HG02884 (cell line): ENCODE data around the gene GDI2.

Experiments used
- ATAC-seq: cut with Tn5 transposase; IDR thresholded peaks from one replicate; pipeline ENCODE4 v1.9.1; 2021; ENCODE audit warnings: mild to moderate bottlenecking, moderate library complexity; ENCODE audit not compliant: unreplicated experiment

The GDI2 gene

DNA sequence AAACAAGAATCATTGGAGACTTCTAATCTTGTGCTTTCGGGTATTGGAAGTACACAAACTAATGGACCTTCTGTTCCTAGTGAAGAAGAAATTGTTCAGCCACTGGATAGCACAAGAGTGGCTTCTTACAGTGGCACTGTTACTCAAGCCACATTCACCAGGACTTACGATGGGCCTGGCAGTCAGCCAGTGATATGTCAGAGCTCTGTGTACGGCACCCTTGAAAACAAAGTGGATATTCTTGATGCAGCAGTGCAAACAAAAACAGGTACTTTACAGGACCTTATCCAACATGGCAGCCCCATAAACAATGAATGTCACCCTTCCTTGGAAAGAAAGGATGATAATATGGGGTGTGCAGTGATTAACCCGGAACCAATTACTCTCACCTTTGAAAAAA lies 67.0 kb downstream of the GDI2 start:
- no peak for ATAC-seq

DNA sequence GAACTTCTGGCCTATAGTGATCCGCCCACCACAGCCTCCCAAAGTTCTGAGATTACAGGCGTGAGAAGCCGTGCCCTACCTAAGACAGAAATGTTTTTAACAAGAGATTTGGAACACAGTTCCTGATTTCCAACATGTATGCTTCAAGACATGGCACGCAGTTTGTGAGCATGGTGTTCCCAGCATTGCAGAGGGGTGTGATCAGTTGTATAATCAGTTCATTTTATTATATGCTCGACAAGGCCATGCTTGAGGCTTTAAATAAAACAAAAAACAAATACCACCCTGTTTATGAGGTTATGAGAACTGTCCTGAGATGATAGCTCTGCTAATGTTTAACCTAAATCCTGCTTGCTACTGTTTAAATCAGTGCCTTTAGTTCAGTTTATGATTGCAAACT lies 68.4 kb downstream of the GDI2 start:
- ATAC-seq, result no peak

DNA sequence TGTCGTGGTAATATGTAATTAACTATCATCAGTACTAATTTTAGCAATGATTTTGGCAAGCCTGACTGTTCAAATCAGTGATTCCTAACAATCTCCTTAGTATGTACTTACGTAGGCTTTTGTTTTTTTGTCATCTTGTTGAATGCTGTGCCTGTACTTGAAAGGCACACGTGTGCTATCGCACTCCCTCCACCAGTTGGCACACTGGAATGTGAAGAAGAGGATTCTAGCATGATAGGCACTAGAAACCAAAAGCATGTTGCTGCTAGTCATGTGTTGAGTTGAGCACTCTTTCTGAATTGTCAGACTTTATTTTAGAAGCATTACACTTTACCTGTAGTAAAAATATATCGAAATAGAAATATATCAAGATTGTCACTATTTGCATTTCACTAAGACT lies 69.5 kb downstream of the GDI2 start:
- ATAC-seq, result no peak

DNA sequence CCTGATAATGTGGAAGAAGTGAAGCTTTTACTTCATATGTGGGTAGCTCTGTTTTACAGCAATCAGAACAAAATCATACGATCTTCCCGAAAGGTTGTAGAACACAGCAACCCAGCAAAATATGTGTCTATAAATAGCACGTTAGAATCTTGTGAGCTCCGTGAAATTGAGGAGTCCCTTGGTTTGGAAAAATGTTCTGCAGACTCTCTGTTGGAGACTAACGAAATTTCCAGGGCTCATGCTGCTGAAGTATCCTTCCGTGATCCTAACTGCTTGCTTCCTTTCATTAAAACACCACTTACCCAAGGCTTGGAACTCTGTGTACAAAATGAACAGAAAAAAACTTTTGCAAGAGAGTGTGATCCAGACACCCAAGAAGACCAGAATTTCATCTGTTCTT lies 71.1 kb downstream of the GDI2 start:
- no peak for ATAC-seq

DNA sequence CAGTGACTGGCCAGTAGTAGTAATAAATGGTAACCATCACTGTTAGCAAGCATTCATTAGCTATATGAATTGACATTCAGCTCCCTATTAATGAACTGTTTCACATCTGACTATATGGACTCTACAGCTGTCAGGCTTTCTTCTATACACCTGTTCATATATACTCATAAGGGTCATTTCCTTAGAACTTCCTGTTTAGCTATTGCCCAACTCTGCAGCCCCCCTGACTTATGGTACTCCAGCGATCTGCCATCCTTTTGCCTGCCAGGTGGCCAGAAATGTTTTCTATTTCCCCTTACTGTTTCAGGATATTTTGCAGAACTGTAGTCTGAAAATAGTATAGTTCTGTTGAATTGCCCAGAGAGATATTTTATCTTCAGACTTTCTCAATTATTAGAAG lies 72.0 kb downstream of the GDI2 start:
- no peak for ATAC-seq

DNA sequence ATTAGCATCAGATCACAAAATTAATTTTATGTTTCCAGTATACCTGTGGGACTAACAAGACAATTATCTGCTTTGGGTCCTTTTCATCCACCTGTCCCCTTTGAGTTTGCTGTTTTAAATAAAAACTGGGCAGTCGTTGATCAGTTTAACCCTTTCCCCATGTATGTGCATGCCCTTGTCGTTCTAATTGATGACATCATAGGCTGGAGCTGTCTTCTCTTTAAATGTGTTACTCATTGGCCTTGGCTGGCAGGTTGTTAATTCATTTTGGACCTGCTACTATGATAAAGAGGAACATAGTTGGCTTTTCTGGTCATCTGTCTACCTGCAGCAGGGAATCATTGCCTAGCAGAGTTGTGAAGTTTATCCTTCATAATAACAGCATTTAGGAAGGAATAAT lies 74.8 kb downstream of the GDI2 start:
- ATAC-seq, result no peak

DNA sequence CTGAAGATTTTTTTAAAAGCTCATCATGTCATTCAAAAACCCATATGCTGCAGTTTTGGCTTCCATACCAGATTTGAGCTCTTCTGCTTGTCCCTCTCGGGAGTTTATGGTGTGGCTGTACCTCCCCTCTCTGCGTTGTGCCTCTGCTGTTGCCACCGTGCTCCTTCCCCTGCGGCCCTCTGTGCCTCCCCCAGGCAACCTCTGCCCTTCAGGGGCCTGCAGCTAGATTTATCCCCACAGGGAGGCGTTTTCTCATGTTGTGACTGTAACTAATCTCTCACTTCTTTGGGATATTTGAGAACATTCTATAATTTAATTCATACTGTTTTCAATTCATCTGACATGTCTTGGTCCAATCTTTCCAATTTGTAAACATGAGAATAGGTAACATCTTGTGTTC lies 75.9 kb downstream of the GDI2 start:
- ATAC-seq, result no peak

DNA sequence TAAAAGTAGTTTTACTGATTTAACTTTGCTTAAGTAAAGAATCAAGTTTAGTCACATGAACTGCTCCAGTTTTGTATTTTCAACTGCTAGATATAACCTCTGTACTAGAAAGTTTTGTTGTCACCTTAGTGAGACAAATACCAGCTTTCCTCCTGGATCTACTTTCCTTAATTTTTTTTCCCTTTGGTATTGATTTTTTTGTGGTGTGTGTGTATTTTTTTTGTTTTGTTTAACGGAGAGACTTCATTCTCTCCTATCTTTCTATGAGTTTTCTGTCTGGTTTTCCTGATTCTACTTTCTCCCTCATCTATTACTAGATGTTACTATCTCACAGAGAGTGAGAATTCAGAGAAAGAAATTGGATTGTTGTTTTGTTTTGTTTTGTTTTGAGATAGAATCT lies 76.6 kb downstream of the GDI2 start:
- ATAC-seq, result no peak

DNA sequence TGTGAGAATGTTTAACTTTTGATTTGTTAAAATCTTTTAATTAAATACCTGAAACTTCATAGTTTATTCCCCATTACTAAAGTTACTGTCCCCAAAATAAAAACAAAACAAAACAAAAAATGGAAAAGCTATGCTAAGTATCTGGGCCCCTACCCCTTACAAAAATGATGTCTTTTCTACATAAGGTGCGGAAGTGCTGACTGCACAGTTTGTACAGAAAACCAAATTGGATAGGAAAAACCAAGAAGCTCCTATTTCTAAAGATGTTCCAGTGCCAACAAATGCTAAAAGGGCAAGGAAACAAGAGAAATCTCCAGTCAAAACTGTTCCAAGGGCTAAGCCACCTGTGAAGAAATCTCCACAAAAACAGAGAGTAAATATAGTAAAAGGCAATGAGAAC lies 78.1 kb downstream of the GDI2 start:
- no peak for ATAC-seq

DNA sequence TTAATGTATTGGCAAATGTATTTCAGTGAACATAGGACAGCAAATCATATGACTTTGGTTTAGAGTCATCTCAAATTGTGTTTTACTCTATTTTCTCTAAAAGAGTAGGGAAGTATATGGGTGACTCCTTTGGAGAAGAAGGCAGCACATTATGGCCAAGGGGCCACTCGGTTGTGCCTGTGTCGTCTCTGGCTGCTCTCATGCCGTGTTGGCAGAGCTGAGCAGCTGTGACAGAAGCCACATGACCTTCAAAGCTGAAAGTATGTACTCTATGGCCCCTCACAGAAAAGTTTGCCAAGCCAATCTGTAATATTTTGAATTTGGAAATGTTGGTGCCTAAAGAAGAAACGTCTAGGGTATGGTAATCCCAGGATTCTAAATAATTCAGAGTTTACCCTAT lies 81.1 kb downstream of the GDI2 start:
- ATAC-seq, result no peak

DNA sequence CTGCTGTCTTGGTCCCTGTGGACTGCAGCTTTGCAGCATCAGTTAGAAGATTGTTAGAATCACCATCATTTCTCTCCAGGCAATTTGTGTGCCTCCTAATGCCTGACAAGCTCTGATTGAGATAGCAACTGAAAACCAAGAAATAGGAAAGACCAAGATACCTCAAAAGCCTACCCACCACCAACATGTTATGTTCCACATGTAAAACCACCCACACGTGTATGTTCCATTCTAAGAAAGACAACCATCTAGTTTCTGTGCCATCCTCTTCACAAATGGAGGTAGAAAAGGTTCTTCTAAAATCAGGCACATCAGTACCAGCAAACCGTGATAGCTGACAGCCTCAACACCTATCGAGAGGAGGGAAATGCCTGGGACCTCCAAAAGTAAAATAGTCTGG lies 81.7 kb downstream of the GDI2 start:
- ATAC-seq, result no peak

DNA sequence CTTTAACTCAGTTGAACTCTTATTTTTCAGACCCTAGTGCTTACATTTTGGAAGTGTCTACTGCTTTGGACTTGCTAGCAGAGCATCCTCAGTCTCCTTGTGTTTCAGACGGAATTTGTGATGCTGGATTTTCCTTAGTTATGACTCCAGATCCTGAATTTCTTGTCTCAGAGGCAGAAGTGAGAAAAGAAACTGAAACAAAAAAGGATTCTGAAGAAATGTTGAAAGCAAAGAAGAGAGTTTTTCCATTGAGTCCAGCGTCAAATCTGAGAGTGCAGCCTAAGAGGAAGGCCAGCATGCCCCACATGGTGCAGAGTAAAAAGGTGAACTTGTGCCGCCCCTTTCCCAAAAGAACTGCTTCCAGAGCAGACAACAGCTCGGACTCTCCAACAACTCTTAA lies 82.5 kb downstream of the GDI2 start:
- ATAC-seq, result no peak

DNA sequence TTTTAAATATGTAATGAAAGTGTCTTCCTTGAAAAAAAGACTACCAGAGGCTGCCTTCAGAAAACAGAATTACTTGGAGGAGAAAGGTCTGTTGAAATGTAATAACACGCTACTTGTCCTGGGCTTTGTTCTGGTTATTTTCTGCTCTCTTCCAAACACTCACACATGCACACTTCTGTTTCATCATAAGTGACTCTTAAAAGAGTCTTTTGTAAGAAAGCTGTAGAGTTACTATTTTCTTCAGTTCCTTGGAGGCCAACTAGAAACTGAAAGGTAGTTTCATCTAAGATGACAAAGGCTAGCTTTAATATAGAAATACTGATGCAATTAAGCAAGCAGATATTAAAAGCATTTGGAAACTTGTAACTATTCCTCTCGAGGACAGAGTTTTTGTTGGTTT lies 89.5 kb downstream of the GDI2 start:
- ATAC-seq, result no peak

DNA sequence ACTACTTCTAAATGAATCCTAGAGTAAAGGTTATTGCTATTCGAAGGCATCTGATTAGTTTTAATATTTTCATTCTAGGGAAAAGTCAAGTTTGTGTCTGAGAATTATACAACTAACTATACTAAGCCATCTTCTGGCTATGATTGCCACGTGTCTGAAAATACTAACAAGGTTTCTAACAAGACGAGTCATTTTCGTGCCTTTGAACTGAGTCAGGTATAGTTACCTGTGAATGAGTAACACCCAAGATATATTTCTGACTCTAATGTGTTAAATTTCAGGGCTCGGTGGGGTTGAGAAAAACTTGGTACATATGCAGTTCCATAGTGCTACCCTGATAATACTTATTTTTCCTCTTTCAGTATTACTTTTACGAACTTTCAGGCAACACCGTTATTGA lies 93.1 kb downstream of the GDI2 start:
- ATAC-seq, result no peak

DNA sequence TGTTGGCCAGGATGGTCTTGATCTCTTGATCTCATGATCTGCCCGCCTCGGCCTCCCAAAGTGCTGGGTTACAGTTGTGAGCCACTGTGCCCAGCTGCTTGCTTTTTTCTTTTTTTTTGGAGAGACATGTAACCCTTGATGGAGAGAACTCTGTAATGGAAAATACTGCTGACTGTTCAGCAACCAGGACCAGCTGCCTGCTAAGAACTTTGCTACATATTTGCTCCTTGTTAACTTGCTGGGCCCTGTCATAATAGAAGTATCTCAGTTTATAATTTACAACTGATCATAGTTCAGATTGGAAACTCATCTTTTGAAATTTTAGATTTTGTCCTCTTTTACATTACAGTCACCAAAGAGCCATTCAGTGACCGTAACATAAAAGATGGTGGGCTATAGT lies 93.7 kb downstream of the GDI2 start:
- no peak for ATAC-seq
